NCI-H2196 (cell line): ENCODE results near the gene GPR17.

Experiments
- DNase-seq: peaks from one replicate; lab custom pipeline; 2025; ENCODE audit not compliant: unreplicated experiment; lab: John Stamatoyannopoulos, UW

GPR17 gene, protein sequence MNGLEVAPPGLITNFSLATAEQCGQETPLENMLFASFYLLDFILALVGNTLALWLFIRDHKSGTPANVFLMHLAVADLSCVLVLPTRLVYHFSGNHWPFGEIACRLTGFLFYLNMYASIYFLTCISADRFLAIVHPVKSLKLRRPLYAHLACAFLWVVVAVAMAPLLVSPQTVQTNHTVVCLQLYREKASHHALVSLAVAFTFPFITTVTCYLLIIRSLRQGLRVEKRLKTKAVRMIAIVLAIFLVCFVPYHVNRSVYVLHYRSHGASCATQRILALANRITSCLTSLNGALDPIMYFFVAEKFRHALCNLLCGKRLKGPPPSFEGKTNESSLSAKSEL

DNA sequence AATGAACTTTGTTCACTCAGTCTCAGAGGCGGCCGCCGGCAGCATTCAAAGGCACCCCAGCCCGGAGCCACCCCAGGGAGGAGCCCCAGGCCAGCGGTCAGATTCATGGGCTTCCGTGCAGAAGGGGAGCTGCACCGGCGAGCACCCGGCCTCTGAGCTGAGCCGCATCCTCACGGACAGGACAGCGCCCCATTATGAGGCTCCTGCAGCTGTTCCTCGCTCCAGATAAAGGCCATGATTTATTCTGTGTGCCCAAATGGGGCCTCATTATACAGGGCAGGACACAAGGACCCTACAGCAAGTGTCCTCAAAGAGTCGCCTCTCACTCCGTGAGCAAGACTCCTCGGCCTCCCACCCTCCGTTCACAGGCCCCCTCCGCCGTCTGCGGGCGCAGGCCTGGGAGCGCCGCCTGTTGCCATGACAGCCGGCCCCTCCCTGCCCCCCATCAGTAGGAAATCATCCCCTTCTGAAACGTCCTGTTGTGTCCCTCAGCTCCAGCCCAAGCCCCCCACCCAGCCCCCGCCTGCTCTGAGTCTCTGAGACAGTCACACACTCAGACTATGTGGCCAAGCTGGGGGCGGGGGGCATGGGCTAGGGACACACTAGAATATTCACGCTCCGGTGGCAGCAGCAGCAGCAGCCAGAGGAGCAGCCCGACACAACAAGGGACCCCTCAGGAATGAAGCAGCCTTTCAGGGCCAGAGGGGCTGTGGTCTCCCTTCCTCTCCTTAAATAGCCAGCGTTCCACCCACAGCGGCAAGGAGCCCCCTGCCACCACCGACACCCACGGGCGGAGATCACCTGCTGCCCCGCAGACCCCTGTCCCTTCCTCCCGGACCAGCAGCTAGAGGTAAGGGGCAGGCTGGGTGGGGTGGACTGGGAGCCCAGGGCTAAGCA is at the start of gene GPR17:
GPR17 (plus strand) TSS at position 759 of the 897 bp plus-strand sequence. CDS start 4,583 bp downstream, outside the sequence.
- no peak for DNase-seq

DNA sequence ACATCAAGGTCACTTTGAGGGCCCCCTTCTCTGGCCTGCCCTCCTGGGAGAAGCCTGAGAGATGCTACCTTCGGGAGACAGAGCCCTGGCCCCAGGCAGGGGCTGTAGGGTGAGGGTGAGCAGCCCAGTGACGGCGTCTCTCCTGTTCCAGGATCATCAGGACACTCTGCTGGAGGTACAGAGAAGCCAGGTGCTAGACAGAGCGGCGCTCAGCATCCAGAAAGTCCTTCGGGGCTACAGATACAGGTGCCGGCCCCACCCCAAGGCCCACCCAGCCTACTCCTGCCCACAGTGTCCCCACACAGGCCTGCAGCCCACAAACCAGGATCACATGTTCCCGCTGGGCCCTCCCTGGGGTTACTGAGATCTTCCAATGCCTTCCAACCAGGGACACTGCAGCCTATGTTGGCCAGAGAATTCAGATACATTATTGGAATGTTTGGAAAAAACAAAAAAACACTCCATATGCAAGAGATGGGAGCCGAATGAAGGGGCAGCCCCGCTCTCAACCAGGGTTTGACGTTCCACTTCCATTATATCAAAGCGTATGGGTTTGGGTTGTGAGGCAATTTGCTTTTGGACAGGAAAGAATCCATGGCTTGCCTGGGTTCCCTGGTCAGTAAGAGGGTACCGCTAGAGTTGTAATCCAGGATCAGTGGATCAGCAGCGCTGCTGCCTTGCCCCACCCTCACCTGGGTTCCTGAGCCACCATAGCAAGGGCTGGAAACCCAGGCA is 49.5 kb upstream of the GPR17 start:
- no peak for DNase-seq

DNA sequence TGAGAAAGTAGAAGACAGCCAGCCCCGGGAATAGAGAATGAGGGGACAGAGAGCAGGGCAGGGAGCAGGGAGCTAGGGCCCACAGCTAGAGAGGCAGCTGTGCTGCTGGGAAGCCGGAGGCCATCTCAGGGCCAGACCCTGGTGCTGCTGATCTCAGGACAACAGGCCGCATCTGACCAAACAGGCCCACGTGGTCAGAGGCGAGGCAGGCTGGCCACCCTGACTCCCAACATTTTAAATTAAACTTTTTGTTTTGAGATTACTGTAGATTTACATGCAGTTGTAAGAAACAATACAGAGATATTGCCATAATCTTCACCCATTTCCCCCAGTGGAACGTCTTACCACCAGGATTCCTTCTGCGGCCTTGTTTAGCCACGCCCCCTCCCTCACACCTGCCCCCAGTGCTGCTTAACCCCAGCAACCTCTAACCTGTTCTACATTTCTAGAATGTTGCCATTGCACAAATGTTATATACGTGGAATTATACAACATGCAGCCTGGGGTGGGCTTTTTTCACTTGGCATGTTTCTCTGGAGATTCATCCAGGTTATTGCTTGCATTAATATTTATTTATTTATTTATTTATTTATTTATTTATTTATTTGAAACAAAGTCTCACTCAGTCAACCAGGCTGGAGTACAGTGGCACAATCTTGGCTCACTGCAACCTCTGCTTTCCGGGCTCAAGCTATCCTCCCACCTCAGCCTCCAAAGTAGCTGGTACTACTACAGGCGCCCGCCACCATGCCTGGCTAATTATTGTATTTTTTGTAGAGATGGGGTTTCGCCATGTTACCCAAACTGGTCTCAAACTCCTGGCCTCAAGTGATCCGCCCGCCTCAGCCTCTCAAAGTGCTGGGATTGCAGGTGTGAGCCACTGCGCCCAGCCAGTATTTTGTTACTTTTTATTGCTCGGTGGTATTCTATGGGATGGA is 48.6 kb upstream of the GPR17 start:
- no peak for DNase-seq

DNA sequence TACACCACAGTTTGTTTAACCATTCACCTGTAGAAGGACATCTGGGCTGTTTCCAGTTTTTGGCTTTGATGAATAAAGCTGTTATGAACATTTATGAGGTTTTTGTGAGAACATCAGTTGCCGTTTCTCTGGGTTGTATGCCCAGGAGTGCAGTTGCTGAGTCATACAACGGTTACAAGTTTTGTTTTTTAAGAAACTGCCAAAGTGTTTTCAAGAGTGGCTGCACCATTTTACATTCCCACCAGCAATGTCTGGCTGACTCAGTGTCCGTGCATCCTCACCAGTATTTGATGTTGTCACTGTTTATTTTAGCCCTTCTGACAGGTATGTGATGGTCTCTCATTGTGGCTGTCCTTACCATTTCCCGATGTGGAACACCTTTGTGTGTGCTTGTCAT is 48.0 kb upstream of the GPR17 start:
- DNase-seq = no peak

DNA sequence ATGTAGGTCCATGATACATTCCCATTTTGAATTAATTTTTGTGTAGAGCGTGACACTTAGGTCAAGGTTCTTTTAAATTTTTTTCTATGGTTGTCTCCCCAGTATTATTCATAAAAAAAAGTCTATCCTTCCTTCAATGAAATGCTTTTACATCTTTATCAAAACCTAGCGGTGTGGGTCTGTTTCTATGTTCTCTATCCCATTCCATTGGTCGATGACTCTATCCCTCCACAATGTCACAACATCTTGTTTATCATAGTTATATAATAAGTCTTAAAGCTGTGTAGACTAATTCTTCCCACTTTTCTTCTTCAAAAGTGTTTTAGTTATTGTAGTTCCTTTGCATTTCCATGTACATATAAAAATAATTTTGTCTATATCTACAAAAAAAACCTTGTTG is 47.2 kb upstream of the GPR17 start:
- no peak for DNase-seq

DNA sequence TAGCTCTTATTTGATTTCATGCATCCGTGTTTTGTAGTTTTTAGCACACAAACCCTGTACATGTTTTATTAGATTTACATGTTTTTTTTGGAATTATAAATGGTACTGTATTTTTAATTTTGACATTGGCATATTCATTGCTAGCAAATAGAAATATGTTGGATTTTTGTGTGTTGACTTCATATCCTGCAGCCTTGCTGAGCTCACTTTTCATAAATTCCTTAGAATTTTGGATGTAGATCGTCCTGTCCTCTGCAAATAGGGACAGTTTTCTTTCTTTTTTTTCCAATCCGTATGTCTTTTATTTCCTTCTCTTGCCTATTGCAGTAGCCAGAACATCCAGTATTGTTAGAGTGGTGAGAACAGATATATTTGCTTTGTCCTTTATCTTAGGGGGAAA is 46.7 kb upstream of the GPR17 start:
- no peak for DNase-seq

DNA sequence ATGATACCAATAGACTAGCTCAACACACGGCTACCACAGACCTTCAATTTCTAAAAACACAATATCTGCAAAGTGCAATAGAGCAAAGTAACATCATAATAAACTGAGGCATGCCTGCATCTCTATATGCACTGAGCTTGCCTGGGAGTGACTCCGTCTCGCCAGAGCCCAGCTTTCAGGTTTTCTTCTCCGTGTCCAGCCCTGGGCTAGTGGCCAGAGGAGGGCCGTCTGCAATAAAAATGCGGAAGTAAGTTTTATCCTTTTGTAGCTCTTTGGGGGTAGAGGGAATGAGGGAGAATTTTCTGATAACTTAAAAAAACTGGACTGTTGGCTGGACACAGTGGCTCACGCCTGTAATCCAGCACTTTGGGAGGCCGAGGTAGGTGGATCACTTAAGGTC is 41.0 kb upstream of the GPR17 start:
- no peak for DNase-seq

DNA sequence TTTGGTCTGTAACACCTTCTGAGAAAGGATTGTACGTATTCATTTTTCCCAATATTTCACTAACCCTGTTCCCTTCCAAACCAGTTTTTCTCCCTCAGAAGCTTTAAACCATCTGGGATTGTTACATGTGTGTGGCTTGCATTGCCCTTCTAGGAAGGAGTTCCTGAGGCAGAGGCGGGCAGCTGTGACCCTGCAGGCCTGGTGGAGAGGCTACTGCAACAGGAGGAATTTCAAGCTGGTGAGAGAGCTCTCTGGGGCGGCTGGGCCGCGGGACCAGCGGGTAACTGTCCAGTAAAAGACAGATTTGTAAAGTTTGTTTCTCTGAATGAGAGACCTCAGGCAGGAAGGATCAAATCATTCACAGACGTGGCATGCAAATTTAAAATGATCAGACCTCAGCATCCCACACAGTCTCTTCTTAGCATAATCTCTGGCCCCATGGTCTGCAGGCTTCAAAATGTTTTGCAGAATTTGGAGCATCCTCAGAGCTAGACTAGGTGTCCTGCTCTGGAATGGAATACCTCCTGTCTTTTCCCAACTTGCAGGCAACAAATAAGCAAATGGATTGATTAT is 40.2 kb upstream of the GPR17 start:
- no peak for DNase-seq

DNA sequence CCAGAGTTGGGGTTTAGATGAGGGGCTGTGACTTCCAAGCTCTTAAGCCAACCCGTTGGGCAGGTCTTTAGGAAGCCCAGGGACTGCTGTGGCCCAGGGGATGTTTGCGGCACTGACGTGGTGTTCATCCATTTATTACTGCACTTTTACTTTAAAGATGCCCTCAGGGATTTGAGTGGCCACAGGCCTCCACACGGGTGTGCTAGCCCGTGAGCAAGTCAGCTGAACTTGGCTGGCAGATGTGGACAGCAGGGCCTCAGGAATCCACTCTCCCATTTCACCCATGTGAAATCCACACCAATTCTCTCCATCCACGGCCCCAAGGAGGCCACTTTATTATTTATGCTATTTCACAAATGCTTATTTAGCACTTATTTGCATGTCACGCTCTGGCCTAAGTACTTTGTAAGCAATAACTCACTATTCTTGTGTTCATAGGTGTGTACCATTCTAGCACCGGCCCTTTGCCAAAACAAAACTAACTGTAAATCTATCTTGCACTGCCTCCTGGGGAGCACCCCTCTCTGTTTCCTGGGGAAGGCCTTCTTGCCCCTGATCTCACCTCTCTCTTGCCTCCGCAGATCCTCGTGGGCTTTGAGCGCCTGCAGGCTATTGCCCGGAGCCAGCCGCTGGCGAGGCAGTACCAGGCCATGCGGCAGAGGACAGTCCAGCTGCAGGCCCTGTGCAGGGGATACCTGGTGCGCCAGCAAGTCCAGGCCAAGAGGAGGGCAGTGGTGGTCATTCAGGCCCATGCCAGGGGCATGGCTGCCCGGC is 39.1 kb upstream of the GPR17 start:
- DNase-seq = no peak

DNA sequence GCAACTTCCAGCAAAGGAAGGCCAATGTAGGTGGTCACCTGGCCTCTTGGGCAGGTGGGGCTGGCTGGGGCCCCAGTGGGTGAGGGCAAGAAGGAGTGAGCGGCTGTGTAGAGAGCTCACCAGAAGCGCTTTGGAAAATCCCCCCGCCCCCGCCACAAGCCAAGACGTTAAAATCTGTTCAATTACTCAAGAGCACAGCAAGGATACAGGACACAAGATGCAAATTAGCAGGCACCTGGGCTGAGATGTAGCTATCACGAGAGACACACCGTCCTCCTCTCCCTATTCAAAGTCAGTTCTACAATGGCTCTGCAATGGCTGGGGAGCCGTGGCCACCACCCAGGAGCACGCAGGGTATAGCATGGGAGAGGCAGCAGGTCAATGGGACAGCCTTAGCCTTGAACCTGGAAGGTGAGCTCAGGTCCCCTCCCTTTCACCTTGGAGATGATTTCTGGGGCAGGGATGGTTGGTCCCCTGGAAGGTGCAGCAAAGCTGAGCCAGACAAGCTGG is 38.5 kb upstream of the GPR17 start:
- DNase-seq = no peak

DNA sequence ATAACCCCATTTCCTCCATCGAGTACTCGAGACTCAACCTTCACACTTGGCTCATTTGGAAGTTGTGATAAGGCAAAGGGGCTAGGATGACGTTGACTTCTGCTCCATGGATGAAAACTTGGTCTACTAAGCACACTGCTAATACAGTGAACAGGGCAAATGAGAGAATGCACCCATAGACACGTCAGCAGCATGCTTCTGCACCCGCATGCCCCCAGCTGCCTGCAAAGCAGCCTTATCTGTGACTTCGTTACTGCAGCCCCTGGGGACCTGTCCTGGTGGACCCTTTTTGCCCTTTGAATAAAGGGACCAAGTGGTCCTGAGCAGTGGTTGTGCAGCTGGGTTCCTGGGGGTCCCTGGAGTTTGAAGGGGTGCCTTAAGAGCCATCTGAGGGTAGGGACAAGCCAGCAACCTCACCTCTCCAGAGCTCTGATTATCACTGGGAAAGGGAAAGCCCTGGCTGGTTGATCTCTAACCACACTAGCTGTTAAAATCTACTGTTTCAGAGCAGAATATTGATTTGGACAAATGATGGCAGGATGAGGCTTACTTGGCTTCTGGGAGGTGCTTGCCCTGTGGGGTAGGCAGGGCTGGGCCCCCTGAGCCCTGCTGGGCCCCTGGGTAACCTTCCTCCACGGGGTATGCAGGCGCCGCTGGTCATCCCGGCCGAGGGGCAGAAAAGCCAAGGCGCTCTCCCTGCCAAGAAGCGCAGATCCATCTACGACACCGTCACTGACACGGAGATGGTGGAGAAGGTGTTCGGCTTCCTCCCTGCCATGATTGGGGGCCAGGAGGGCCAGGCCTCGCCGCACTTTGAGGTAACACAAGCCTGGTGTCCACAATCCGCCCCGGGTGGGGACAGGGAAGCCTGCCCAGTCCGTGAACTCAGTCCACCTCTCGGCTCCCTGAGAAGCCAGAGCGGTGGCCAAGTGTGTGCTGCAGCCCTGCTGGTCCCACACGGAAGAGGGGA is 37.6 kb upstream of the GPR17 start:
- no peak for DNase-seq

DNA sequence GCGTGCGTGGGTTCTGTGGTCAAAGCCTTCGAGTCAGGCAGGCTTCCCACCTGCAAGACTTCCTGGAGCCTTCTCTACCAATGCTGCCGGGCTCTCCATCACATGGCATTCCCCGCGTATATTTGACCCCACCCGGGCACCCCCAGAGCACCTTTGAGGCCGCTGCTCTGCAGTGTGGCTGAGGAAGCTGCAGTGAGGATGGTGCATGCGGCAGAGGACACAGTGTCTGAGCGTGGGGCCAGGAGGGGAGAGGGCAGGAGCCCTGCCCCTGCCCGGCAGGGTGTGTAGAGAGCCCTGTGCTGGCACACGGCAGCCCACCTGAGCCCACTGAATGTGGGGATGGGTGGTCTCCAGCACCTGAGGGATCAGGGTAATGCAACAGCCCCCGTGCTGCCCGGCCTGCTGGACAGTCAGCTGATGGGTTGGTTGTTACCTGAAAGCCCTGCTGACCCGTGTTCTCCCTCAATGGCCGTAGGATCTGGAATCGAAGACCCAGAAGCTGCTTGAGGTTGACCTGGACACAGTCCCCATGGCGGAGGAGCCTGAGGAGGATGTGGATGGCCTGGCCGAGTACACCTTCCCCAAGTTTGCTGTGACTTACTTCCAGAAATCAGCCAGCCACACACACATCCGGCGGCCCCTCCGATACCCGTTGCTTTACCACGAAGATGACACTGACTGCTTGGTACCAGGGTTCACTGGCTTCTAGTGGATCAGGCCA is 36.8 kb upstream of the GPR17 start:
- DNase-seq = no peak

DNA sequence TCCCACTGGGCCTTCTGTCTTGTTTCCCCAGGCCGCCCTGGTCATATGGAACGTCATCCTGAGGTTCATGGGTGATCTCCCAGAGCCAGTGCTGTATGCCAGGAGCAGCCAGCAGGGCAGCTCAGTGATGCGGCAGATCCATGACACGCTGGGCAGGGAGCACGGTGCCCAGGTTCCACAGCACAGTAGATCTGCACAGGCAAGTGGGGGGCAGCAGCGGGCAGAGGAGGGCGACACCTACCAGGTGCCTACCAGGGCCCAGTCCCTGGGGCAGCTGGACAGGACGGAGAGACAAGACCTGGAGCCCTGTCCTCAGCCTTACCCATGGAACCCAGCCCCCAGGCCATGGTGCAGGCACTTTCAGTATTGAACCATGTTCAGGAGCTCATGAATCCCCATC is 36.1 kb upstream of the GPR17 start:
- no peak for DNase-seq

DNA sequence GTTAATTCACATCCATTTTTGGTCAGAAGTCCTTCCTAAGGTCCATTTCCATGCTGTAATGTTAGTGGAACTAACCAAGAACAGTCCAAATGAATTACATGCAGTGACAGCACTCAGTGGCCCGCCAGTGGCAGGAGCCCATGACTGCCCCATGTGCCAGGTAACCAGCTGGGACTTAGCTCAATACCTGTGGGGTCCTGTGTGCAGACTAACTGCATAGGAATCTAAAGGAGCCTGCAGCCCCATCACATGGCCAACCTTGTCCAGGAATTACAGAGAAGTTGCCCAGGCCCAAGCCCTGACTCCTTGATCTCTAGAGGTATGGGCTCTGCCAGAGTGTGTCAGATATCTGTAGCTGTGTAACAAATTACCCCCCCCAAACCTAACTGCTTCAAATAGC is 35.4 kb upstream of the GPR17 start:
- DNase-seq = no peak

DNA sequence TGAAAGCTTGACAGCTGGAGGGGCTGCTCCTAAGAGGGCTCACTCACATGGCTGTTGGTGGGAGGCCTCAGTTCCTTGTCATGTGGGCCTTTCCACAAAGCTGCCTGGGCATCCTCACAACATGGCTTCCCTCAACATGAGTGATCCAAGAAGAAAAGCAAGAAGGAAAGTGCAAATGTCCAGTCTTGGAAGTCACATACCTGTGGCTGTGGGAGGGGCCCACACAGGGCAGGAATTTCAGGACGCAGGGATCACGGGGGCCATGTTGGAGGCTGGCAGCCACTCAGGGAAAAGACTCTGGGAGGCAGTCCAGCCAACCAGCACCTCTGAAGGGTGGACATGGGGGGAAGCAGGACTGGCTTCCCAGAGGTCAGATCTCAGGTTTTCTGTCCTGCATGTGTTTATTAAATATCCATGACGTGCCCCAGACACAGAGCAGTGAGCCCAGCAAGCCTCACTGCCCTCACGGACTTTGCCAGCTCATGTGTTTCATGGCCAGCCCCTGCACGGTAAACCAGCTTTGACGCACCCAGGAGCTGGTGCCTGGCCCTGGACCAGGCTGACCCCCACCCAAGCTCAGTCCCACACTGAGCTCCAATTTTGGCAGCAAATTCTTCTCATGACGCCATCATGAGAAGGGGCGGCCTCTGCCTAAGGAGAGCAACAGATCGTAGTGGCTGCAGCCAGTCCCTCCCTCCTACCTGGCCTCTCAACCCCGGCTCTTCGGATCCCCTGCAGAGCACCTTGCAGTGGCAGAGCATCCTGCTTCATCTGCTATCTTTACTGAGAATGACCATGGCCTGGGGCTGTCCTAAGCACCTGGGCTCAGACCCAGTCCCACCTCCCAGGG is 34.7 kb upstream of the GPR17 start:
- DNase-seq = no peak

DNA sequence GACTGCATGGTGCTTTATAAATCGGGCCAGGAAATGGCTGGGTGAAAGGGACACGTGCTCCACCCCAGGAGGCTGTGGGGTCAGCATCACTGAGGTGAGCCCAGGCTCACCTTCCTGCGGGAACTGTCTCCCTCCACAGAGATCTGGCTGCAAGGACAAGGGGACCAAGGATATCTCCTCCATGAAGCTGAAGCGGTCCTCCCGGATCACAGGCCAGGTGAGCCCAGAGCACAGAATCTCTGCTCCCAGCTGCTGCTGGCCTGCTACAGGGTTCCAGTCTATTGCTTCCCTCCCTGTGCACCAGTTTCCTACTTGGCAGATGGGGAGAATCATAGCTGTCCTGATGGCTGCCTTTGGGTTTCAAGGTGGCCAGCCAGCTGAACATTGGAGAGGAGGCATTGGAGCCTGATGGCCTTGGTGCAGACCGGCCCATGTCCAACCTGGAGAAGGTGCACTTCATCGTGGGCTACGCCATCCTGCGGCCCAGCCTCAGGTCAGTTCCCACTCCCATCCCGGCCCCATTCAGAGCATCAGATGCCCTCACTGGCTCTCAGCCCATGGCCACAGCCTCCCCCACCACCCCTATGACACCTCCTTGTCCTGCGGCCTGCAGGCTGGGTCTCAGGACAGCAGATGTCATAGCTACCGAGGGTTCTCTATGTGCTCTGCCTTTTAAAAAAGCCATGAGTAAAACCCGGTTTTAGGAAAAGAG is 33.7 kb upstream of the GPR17 start:
- no peak for DNase-seq
